Heart right ventricle (tissue), 16 donors: ENCODE results near the gene STARD7. TPM values are rescaled to one million over a fixed set of nuclear protein-coding genes. Genes with fewer than 3 reads are reported as not detected.
A peak's percentile ranks its signal among the peaks of the same experiment; 100 is the strongest.

Source experiments
- ATAC-seq, 8 donors: fragments of 200-7000 bp; cut with Tn5 transposase; one replicate each; pipeline ENCODE4 v1.9.1; 2020; ENCODE audit warnings: mild to moderate bottlenecking in 8 of 8, moderate library complexity in 8 of 8, moderate number of reproducible peaks in 1 of 8
- DNase-seq, 2 donors: peaks; one replicate each; pipeline ENCODE4 v3.0.0-alpha.2; 2020
- H3K27ac ChIP-seq, 10 donors: fragments of 200-600 bp; sonication (generic) in 2 of 10; one replicate each; pipeline versions ENCODE4 v1.5.0 to v1.8.0; 2020 to 2022; ENCODE audit warnings: mild to moderate bottlenecking in 3 of 10
- H3K27me3 ChIP-seq, 7 donors: fragments of 200-600 bp; one replicate each; pipeline ENCODE4 v1.8.0; 2021 to 2022; ENCODE audit warnings: mild to moderate bottlenecking in 2 of 7
- H3K36me3 ChIP-seq, 9 donors: fragments of 200-600 bp; sonication (generic) in 1 of 9; one replicate each; pipeline versions ENCODE4 v1.5.0 to v1.8.0; 2020 to 2022; ENCODE audit warnings: mild to moderate bottlenecking in 2 of 9
- H3K4me1 ChIP-seq, 9 donors: fragments of 200-600 bp; sonication (generic) in 1 of 9; one replicate each; pipeline versions ENCODE4 v1.5.0 to v1.8.0; 2020 to 2022; ENCODE audit warnings: mild to moderate bottlenecking in 4 of 9
- H3K4me3 ChIP-seq, 10 donors: fragments of 200-600 bp; sonication (generic) in 2 of 10; one replicate each; pipeline versions ENCODE4 v1.5.0 to v1.8.0; 2020 to 2022; ENCODE audit warnings: mild to moderate bottlenecking in 7 of 10, moderate library complexity in 2 of 10
- H3K9me3 ChIP-seq, 11 donors: fragments of 200-600 bp in 10 of 11; sonication (generic) in 2 of 11; one replicate each; pipeline versions ENCODE4 v1.5.0 to v1.8.0; 2013 to 2022; ENCODE audit warnings: mild to moderate bottlenecking in 2 of 11, control low read depth in 1 of 11, moderate library complexity in 1 of 11
- CTCF ChIP-seq, 9 donors: fragments of 200-600 bp; sonication (generic) in 2 of 9; IDR thresholded peaks; one replicate each; pipeline versions ENCODE4 v1.5.0 to v1.8.0; 2021 to 2022; ENCODE audit warnings: antibody characterized with exemption in 9 of 9, mild to moderate bottlenecking in 5 of 9, moderate library complexity in 1 of 9
- WGBS, 2 donors: extraction: QIAGEN DNeasy Blood & Tissue Kit; methylation state at CpG; one replicate each; pipeline ENCODE4 v1.1.7; 2013; ENCODE audit warnings: inconsistent platforms in 1 of 2; 5-methylcytosine and 5-hydroxymethylcytosine counted together
- intact Hi-C, 10 donors: fragments of 100-400 bp; cut with DNase I; formaldehyde crosslinking; loops; one replicate each; pipeline versions ENCODE4 v1.11.1 to v1.14.2; 2022
- polyA plus RNA-seq, 2 donors: library from polyadenylated mRNA; stranded (reverse); fragments of 200-250 nt; gene quantifications; one replicate each; pipeline ENCODE4 v1.2.3, GENCODE V29; 2013
- total RNA-seq, 10 donors: library from RNA; stranded (reverse); fragmentation: NEBNext Ultra II Directional in 3 of 10; extraction: Animal tissue kit (Norgen Biotek cat#: 25700) in 3 of 10; gene quantifications; one replicate each; pipeline versions ENCODE4 v1.2.1 to v1.2.4, GENCODE V29; 2021 to 2023
- donor health status: Arrhythmogenic right ventricular cardiomyopathy.
- donor health status: ischemic (EF 13 %, LVEDD 7.1; RV severe dilation, severe dysfunction).
- donor health status: healthy with polysubstance abuse.
- donor health status: DM: no; HTN: yes; CAD: no.
- donor health status: DM: no; HTN: no; CAD: no.
- donor health status: ischemic (EF 25% LVEDD 6.9; RV normal size, moderate dysfunction).
- donor health status: ischemic (EF 25% LVEDD 5.7; RV mildly dilated, moderate dysfunction).
- donor health status: healthy.
- donor health status: DM: yes; HTN: yes; CAD: no.
- donor health status: Ischemic cardiomyopathy.
- donor health status: ischemic (EF 35%, LVEDD 5.7; RV mildly dilated, moderate dysfunction).
- donor health status: nonischemic (EF 11% LVEDD 7.7; RV severe dilation, severe dysfunction).
- donor health status: DM: yes; HTN: yes; CAD: no.
- donor health status: PGD.
- donor health status: ischemic (EF 29% LVEDD 5.4; RV normal size, mild dysfunction).
- donor health status: nonischemic (EF 23%, LVEDD 6.1; RV moderate dilation, normal function).

STARD7 gene
- total and polyA plus RNA-seq, 12 donors: 50.8 to 397 (median 191) TPM

GRCh38 chr2:96150007-96150640 is 58.5 kb downstream of the STARD7 start:
- Histone ChIP-seq H3K27ac (no peak overlapping the region), H3K4me1 (peaks cover 0 to 40% (median 32%) of the 10 kb centered on the region in 9 donors), H3K27me3 (no peaks in the 10 kb centered on the region), H3K36me3 (no peaks in the 10 kb centered on the region), H3K4me3 (no peak overlapping the region), H3K9me3 (no peaks in the 10 kb centered on the region)
- 93% methylated on average over 6 of the region's 6 CpGs for WGBS, 2 donors
- DNase-seq (no peak), ATAC-seq (no peak)
- intact Hi-C loops: no loop called here
- no peak for TF ChIP-seq CTCF (IDR thresholded peaks at IDR 0.05)

GRCh38 chr2:96148410-96149217 is 60.0 kb downstream of the STARD7 start:
- Histone ChIP-seq H3K27me3 (peaks cover 0 to 5% (median 0%) of the 10 kb centered on the region in 7 donors), H3K4me3 (peak overlapping the region in 2 of 10 donors; percentile 10 to 16), H3K36me3 (peaks cover 0 to 7% (median 0%) of the 10 kb centered on the region in 9 donors), H3K4me1 (peaks cover 0 to 53% (median 39%) of the 10 kb centered on the region in 9 donors), H3K27ac (peak overlapping the region in 1 of 10 donors; percentile 89), H3K9me3 (no peaks in the 10 kb centered on the region)
- intact Hi-C loops: loop anchor here in 6 of 10 donors (5.0 to 10.0 kb wide), 5 partner anchors 46 to 366 kb away; partner anchors contain the start of genes CIAO1 (in 2 of the 6), TMEM127 (in 2 of the 6), NEURL3 (in 1 of the 6) and STARD7 (in 1 of the 6)
- 52 to 65% methylated on average over 29 of the region's 29 CpGs for WGBS, 2 donors
- TF ChIP-seq CTCF (IDR thresholded peaks at IDR 0.05): no peak
- ATAC-seq: peak; percentile 10 to 60 (median 40)
- peak; percentile 57 to 73 for DNase-seq

GRCh38 chr2:96147593-96148201 is 60.9 kb downstream of the STARD7 start:
- Histone ChIP-seq H3K4me1 (peaks cover 0 to 57% (median 39%) of the 10 kb centered on the region in 9 donors), H3K9me3 (no peaks in the 10 kb centered on the region), H3K27ac (peak overlapping the region in 4 of 10 donors; percentile 10 to 89 (median 61)), H3K4me3 (no peak overlapping the region), H3K27me3 (peaks cover 0 to 5% (median 0%) of the 10 kb centered on the region in 7 donors), H3K36me3 (peaks cover 0 to 9% (median 0%) of the 10 kb centered on the region in 9 donors)
- 68 to 71% methylated on average over 9 of the region's 9 CpGs for WGBS, 2 donors
- ATAC-seq (no peak), DNase-seq (no peak)
- intact Hi-C loops: loop anchor here in 6 of 10 donors (5.0 to 10.0 kb wide), 5 partner anchors 47 to 367 kb away; partner anchors contain the start of genes CIAO1 (in 2 of the 6), TMEM127 (in 2 of the 6), NEURL3 (in 1 of the 6) and STARD7 (in 1 of the 6)
- no peak for TF ChIP-seq CTCF (IDR thresholded peaks at IDR 0.05)
